ENCODE data around the gene SYNPO2.

DNA sequence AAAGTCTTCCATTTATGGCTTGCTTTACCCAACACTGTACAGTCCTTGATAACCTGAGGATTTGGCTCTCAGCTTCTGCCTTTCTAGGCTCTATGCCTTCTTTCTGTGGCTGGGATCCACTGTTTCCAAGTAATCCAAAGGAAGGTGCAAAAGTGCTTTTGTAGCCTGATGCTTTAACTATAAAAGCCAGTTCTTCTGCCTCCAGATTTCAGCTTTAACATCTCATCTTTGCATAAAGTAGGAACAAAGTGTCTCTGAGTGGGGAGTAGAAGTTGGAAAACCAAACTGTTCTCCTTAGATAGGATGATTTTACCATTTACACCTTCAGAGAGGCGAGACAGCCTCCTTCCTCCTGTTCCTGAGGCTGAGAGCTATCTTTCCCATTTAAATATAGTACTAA, 41.7 kb upstream of the SYNPO2 start:
- no peak for TF ChIP-seq CTCF (IDR thresholded peaks at IDR 0.05)
- TF ChIP-seq POLR2A (IDR thresholded peaks at IDR 0.05), result no peak
- TF ChIP-seq POLR2AphosphoS5 (IDR thresholded peaks at IDR 0.05; ENCODE audit: insufficient read depth in 1 of 2, low read depth in 1 of 2), result no peak

All from vagina (tissue), 2 donors.